T-helper 2 cell (primary cell): ENCODE data around the gene KCNQ1.
A peak's percentile ranks its signal among the peaks of the same experiment; 100 is the strongest.

Source experiments
- DNase-seq, 5 experiments: peaks; one replicate each; pipeline versions ENCODE4 v3.0.0 to v3.0.0-alpha.2; 2012 to 2022

The KCNQ1 gene

GRCh38 chr11:2571598-2572281 lies 126.9 kb downstream of the KCNQ1 start:
- DNase-seq = peak in 2 of 5 experiments; percentile 1 to 6

DNA sequence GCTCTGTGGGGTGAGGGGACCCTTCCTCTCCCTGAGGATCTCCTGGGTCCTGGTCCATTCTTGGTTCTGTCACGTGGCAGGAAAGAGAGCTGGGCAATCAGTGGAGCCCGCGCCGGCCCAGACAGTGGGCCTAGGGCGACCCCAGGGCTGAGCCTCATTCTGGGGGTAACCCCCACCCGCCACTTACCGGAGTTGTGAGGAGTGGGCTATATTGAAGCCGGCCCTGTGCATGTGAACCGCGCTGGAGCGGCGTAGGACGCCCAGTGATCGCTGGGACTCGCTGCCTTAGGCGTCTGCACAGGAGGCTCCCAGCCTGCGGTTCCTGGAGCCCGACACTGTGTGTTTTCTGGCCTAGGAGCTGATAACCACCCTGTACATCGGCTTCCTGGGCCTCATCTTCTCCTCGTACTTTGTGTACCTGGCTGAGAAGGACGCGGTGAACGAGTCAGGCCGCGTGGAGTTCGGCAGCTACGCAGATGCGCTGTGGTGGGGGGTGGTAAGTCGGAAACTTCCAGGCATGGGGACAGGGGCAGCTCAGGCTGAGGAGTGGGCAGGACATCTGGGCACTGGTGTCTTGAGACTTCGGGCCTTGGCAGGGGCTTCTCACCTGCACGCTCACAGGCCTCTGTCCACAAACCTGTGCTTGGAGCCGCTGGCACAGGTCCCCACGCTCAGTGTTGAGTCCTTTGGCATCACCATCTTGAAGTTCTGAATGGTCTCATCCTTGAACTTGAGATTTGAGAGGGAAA lies 127.9 kb downstream of the KCNQ1 start:
- peak in 2 of 5 experiments; percentile 3 for DNase-seq

DNA sequence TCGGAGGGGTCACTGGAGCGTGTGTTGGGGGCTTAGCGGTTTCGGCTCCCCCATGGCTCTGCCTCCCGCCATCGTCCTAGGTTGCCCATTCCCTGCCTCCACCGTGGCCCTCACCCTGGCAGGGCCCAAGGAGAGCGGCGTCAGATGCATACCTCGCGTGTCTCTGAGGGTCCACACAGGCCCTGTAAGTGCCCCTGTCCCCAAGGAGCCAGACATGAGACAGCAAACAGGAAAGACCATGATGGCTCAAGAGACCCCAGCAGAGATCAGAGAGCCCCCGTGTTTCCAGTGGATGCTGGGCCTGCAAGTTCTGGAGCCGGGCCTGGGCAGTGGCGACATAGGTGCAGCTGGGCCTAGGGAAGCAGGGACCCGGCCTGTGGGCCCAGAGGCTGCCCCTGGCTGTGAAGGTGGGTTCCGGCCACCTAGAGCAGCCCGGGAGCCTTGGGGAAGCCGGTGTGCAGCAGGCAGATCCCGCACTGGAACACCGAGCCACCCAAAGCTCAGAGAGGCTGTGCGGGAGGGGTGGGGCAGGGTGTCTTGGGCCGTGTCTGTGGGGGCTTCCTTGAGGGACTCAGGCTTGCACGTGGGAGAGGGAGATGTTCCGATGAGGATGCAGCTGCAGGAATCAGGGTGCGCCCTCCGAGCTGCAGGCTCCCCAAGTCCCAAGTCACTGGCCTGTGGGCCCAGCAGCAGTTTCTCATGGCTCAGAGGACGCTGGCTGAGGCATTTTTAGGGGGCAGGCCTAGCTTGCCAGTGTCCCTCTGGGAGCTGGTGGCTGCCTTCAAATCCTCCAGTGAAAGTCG lies 128.6 kb downstream of the KCNQ1 start:
- DNase-seq = peak in 2 of 5 experiments; percentile 1 to 4

DNA sequence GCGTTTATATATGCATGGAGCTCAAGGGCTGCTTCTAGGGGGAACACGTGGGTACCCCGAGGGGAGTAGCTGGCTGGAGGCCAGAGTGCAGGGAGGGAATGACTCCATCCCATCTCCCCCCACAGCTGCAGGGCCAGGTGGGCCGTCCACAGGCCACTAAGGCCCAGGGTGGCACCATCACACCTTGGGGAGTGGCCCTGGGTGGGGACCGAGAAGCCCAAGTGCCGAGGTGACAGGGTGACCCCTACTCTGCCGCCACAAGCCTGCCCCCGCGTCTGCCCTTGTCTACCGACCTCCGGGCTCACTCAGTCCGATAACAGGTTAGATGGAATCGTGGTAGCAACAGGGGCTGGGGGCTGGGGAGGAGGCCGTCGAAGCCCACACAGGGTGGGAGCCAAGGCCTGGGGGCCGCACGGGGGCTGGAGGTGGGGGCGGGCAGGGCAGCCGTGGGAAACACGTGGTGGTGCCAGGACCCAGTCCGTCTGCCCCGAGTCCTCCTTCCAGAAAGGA lies 129.3 kb downstream of the KCNQ1 start:
- peak in 2 of 5 experiments; percentile 1 to 6 for DNase-seq

DNA sequence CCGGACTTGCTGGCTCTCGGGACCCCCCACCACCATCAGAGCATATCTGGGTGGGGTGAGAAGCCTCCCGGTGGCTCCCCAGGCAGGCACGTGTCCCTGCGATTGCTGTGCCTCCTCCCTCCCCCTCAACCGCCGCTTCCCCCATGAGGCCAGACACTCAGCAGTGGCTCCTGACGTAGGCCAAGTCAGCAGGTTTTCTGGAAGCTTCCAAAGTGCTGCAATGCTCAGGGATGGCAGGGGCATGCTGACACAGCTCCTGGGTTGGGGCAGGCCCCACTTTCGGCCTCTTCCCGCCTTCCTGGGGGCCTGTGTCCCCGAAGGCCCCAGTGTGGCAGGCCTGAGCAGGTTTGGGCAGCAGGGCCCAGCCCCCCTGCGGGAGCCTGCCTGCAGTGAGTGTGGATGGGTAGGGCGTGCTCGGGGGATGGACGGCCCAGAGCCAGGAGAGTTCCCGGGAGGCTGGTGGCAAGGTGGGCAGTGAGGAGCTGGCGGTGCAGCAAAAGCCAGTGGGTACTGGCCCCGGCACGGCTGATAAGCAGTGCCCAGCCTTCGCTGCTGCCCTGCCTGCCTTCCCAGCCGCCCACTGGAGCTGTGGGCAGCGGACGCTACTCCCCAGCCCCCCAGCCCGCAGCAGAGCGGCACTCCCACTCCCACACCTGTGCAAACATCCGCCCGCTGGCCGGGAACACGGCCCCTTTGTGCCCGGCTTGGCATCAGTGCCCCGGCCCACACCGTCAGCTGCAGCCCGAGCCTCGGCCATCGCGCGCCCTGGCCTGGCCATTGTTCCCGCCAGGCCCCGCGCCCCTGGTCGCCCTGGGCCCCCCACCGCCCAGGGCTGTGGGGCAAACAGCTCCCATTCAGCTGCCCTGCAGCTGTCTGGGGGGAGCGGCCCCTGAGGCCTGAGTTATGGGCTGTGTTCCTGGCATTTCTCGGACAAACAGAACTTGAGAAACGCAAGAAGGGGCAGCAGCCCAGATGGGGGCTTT lies 130.0 kb downstream of the KCNQ1 start:
- DNase-seq = peak in 2 of 5 experiments; percentile 2 to 5

GRCh38 chr11:2575591-2576051 lies 130.8 kb downstream of the KCNQ1 start:
- DNase-seq = peak in 2 of 5 experiments; percentile 3 to 4

DNA sequence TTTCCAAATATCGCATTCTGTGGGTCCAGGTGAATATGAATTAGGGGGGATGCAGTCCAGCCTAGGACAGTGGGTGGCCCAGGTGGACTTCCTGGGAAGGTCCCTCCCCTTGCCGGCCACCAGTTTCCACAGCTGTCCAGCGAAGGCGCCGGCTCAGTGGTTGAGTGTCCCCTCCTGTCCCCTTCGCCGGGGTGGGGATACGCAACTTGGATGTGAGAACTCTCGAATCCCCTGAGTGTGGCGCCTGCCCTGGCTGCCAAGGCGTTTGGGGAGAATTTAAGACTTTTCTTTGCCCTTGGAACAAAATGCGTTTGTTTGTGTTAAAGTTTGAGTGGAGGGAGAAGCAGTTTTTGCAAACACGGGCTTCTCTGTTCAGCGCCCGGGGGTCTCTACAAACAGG lies 131.3 kb downstream of the KCNQ1 start:
- DNase-seq = peak in 2 of 5 experiments; percentile 0 to 3

DNA sequence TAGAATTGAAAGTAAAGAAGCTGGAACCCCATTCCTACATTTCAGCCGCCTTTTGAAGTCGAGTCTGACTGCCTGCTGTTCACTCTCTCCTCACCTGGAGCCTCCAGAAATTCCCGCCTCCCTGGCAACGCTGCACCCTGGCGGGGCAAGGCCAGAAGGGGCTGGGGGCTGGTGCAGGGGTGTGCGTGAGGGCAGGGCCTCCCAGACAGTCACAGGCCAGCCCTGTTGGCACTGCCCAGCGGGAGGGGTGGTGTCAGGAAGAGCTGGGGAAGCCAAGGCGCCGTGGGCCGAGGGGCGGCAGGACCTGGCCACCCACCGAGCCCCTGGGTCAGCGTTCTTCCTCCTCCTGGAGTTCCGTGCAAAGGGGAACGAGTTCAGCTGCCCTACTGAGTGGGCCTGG lies 131.7 kb downstream of the KCNQ1 start:
- no peak for DNase-seq

- peak in 1 of 5 experiments; percentile 3 for DNase-seq
Observed at GRCh38 chr11:2577031-2577990, 132.5 kb downstream of the KCNQ1 start.

DNA sequence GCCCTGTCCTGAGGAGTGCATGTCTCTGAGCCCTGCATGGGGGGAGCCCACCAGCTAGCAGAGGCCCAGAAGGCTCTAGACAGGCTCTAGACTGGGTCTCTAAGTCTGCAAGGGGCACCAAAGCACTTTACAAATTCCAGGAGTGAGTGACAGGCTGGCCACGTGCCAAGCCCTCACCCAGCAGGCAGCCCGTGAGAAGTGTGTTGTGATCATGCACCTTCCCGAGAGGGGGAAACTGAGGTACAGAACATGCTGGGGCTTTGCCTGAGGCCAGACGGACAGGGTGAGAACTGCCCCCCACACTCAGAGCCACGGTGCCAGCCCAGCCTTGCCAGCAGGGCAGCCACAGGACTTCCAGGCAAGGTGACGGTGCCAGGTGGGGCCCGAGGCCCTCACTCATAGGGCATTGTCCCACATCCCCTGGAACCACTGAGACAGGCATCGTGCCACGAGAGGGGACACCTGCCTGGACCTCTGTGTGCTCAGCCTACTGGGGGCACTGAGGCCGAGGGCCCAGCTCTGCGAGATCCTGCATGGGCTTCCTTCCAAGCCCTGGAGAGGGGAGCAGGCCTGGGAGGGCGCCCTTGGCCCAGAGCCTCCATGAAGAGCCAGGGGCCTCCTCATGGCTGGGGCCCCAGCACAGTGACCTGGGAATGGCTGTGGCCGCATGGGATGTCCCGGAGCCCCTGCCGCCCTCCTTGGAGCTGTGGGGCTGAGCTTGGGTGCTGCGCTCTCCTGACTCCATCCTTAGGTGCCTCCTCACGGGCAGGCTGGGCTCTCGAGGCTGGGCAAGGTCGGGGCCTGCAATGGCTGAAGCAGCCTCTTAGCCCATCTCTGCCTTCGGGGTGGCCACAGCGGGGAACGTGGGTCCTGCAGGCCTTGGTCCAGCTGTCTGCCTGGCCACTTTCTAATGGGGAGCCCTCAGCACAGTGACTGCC lies 133.5 kb downstream of the KCNQ1 start:
- peak in 2 of 5 experiments; percentile 0 to 7 for DNase-seq

- peak in 1 of 5 experiments; percentile 0 for DNase-seq
Observed at GRCh38 chr11:2578929-2579270, 134.1 kb downstream of the KCNQ1 start.

GRCh38 chr11:2579315-2580060 lies 134.7 kb downstream of the KCNQ1 start:
- peak in 2 of 5 experiments; percentile 1 to 7 for DNase-seq

DNA sequence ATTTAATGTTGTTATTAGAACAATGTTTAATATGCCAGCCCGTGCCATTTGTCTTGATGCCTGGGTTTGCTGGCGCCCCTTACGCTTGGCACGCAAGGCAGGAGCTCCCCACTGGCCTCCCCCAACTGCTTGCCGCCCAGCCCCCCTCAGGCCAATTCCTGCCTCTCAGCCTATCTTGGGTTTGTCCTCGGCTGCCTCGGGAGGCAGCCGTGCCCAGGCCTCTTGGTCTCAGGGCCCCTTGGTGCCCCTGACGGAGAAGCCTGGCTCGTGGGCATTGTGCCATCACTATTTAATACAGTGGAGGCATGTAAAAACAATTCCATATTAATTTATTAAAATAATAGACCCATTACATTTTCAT lies 135.2 kb downstream of the KCNQ1 start:
- no peak for DNase-seq

DNA sequence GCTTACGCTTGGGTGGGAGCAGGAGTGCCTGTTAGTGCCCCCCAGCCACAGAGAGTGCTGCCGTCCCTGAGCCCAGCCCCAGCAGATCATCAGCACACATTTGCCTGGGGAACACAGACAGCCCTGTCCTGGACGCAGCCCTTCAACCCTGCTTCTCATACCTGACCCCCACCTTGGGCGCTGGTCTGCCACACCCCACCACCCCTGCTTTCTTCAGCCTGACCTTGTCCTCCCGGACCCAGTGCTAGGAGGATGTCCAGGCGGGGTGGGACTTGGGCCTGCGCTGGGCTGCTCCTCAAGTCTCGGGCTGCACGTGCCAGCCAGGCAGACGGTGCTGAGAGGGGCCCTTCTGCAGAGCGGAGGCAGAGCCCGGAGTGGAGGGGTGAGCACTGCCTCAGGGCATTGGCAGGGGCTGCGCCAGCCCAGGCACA lies 135.8 kb downstream of the KCNQ1 start:
- no peak for DNase-seq

DNA sequence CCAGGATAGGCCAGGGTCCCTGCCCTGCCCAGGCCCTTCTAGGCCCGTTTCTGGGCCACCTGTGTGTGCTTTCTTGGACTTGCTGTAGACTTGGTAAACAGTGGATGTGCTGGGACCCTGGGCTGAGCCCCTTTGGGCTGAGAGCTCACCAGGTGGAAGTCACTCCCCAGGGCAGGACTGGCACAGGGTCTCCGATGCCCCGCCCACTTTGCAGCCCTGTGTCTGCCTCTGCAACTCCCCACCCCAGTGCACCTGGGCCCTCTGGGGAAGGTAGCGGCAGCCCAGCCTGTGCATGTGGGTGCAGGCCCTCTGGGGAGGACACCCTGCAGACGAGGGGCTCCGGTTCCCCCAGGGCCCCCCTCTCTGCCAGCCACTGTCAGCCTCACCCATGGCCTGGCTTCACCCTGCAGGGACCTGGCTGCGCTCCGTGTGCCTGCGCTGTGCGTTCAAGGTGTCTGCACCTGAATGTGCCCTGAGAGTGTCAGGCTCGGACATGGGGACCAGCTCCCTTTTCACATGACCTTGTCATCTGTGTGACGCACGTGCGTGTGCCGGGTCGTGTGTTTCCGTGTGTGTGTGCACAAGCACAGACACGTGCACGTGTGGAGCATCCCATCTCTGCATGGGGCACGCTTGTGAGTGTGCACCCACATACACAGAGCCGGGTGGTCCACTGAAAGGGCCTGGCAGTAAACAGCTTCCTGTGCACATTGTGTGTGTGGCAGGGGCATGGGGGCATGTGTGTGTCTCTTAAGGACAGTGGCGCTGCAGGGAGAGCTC lies 136.5 kb downstream of the KCNQ1 start:
- peak in 2 of 5 experiments; percentile 1 to 4 for DNase-seq

DNA sequence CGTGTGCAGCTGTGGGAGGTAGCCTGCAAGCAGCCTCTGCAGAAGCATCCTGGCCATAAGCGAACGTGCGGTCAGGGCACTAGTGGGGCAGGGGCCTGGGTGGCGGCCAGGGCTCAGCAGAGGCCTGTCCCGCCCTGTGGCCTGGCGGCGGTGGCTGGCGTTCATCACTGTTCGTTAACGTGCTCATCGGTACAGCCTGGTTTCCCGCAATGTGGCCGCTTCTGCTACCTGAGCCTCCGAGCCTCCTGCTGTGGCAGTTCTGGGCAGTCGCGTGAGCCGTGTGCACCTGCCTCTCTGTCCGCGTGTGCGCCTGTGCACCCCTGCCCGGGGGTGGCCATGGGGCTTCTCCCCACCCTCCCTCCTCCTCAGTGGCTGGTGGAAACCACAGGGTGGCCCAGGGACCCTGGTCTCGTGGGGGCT lies 137.1 kb downstream of the KCNQ1 start:
- DNase-seq = peak in 1 of 5 experiments; percentile 5

GRCh38 chr11:2582351-2582945 lies 137.6 kb downstream of the KCNQ1 start:
- DNase-seq = peak in 1 of 5 experiments; percentile 1
